Activated CD4-positive, alpha-beta T cell treated with anti-CD3 and anti-CD28 coated beads for 4 hours (primary cell): ENCODE measurements around the gene CNTNAP3.
"Not testable (repeated sequence)": the region's sequence is repeated elsewhere in the genome, so short reads cannot be mapped to it uniquely, and the experiment has no call there.

Experiments used
- DNase-seq, 2 donors: peaks; one replicate each; pipeline ENCODE4 v3.0.0-alpha.2; 2020

The CNTNAP3 gene

GRCh38 chr9:39067683-39068082, 220.3 kb downstream of the CNTNAP3 start:
- not testable (repeated sequence) for DNase-seq

GRCh38 chr9:39062966-39063365, 225.0 kb downstream of the CNTNAP3 start:
- not testable (repeated sequence) for DNase-seq

GRCh38 chr9:39054453-39054852, 233.5 kb downstream of the CNTNAP3 start:
- DNase-seq, result not testable (repeated sequence)

- DNase-seq, result not testable (repeated sequence)
Measured at GRCh38 chr9:39046833-39047232, 241.1 kb downstream of the CNTNAP3 start.

- DNase-seq, result not testable (repeated sequence)
Measured at GRCh38 chr9:39042352-39042803, 245.6 kb downstream of the CNTNAP3 start.

GRCh38 chr9:39041774-39042173, 246.2 kb downstream of the CNTNAP3 start:
- not testable (repeated sequence) for DNase-seq

- not testable (repeated sequence) for DNase-seq
Measured at GRCh38 chr9:39039148-39039547, 248.8 kb downstream of the CNTNAP3 start.

- not testable (repeated sequence) for DNase-seq
Measured at GRCh38 chr9:39038221-39038620, 249.7 kb downstream of the CNTNAP3 start.

GRCh38 chr9:39033849-39034248, 254.1 kb downstream of the CNTNAP3 start:
- DNase-seq, result not testable (repeated sequence)

GRCh38 chr9:39030204-39031019, 257.6 kb downstream of the CNTNAP3 start:
- DNase-seq, result not testable (repeated sequence)

- not testable (repeated sequence) for DNase-seq
Measured at GRCh38 chr9:39028855-39029254, 259.1 kb downstream of the CNTNAP3 start.

- not testable (repeated sequence) for DNase-seq
Measured at GRCh38 chr9:39028168-39028567, 259.8 kb downstream of the CNTNAP3 start.

- DNase-seq, result not testable (repeated sequence)
Measured at GRCh38 chr9:39025911-39026588, 261.9 kb downstream of the CNTNAP3 start.
